BJ (cell line): Measurements from ENCODE around the gene BTBD17. TPM values are rescaled to one million over a fixed set of nuclear protein-coding genes. Genes with fewer than 3 reads are reported as not detected.

Experiments used
- CTCF ChIA-PET: fragments of 350-600 bp; formaldehyde crosslinking; extraction: SDS; loops from one replicate; lab custom pipeline; 2021; ENCODE audit warnings: antibody characterized with exemption, inconsistent platforms; lab: Yijun Ruan, JAX
- POLR2A ChIA-PET: fragments of 300-600 bp; sonication (Branson Sonifier 250); formaldehyde crosslinking; extraction: SDS; loops from one replicate; lab custom pipeline; 2021; ENCODE audit warnings: antibody characterized with exemption; lab: Charles Lee
- DNase-seq: peaks from one replicate; pipeline ENCODE4 v3.0.0-alpha.2; 2011; ENCODE audit warnings: low read depth
- H3K27me3 ChIP-seq: 2 replicates; pipeline ENCODE4 v1.6.0; 2011; ENCODE audit warnings: low read length; ENCODE audit not compliant: control insufficient read depth, insufficient read depth
- H3K36me3 ChIP-seq: 2 replicates; pipeline ENCODE4 v1.5.1; 2011; ENCODE audit warnings: low read length; ENCODE audit not compliant: control insufficient read depth, insufficient read depth
- H3K4me3 ChIP-seq: 2 replicates; pipeline ENCODE4 v1.5.1; 2011; ENCODE audit warnings: low read depth, mild to moderate bottlenecking, control low read depth, low read length
- polyA plus RNA-seq: library from polyadenylated mRNA; depleted of rRNA; stranded (reverse); fragments of >200 nt; gene quantifications from 2 replicates; pipeline ENCODE4 v1.2.3, GENCODE V29; 2011
- TF ChIP-seq, protein P1 (sequence below): IDR thresholded peaks from 2 replicates; pipeline ENCODE4 v1.5.1; 2011; ENCODE audit warnings: low read depth, mild to moderate bottlenecking, control low read depth, inconsistent platforms, low read length, moderate library complexity; ENCODE audit not compliant: insufficient read depth

The BTBD17 gene
- polyA plus RNA-seq, 1 experiment, result not detected

DNA sequence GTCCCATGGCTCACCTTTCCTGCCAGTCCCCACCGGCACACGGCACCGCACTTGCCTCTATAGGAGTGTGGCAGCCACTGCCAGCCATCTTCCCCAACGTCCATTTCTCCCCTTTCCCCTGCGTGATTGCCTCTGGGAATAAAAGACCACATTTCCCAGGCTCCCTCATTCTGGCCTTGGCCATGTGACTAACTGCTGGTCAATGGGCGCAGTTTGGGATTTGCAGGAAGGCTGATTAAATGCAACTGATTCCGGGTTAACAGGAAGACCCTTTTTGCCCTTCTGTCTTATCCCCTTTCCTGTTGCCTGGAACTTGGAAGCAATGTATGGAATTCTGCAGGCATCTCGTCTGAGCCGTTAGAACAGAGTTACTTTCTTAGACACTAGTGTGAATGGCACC lies 3.0 kb downstream of the BTBD17 start:
- POLR2A ChIA-PET, result no interaction called here
- CTCF ChIA-PET, result interaction anchor here (1.6 kb wide), 1 partner anchor 9 kb away, joined by 8 read pairs; the partner anchor contains the start of gene GPR142

DNA sequence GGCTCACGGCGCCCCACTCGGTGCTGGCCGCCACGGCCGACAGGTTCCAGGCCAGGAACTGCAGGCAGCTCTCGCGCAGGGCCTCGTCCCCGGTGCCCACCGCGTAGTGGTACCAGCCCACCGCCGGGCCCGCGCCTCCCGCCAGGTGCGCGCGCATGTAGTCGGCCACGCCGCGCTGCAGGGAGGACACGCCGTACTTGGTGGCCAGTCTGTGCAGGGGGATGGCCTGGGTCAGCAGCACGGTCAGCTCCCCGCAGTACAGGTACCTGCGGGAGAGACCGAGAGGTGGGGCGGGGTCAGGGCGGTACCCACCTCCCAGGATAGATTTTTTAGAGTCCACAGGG lies 4.2 kb downstream of the BTBD17 start:
- TF ChIP-seq, protein P1, sequence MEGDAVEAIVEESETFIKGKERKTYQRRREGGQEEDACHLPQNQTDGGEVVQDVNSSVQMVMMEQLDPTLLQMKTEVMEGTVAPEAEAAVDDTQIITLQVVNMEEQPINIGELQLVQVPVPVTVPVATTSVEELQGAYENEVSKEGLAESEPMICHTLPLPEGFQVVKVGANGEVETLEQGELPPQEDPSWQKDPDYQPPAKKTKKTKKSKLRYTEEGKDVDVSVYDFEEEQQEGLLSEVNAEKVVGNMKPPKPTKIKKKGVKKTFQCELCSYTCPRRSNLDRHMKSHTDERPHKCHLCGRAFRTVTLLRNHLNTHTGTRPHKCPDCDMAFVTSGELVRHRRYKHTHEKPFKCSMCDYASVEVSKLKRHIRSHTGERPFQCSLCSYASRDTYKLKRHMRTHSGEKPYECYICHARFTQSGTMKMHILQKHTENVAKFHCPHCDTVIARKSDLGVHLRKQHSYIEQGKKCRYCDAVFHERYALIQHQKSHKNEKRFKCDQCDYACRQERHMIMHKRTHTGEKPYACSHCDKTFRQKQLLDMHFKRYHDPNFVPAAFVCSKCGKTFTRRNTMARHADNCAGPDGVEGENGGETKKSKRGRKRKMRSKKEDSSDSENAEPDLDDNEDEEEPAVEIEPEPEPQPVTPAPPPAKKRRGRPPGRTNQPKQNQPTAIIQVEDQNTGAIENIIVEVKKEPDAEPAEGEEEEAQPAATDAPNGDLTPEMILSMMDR, result no peak
- peaks cover 6% of the 10 kb centered on the region for H3K27me3 ChIP-seq
- ChIA-PET POLR2A (no interaction called here), CTCF (interaction anchor here (1.4 to 1.8 kb wide), 2 partner anchors 11 to 100 kb away, joined by 3 to 8 read pairs; partner anchors contain the start of gene GPR142)
- DNase-seq, result no peak
- no peak overlapping the region for H3K4me3 ChIP-seq
- no peaks in the 10 kb centered on the region for H3K36me3 ChIP-seq

More for the DNA sequence above, 3.0 kb downstream of the BTBD17 start:
- TF ChIP-seq, protein P1, result no peak
- no peak overlapping the region for H3K4me3 ChIP-seq
- H3K27me3 ChIP-seq, result peaks cover 6% of the 10 kb centered on the region
- H3K36me3 ChIP-seq, result no peaks in the 10 kb centered on the region
- no peak for DNase-seq

DNA sequence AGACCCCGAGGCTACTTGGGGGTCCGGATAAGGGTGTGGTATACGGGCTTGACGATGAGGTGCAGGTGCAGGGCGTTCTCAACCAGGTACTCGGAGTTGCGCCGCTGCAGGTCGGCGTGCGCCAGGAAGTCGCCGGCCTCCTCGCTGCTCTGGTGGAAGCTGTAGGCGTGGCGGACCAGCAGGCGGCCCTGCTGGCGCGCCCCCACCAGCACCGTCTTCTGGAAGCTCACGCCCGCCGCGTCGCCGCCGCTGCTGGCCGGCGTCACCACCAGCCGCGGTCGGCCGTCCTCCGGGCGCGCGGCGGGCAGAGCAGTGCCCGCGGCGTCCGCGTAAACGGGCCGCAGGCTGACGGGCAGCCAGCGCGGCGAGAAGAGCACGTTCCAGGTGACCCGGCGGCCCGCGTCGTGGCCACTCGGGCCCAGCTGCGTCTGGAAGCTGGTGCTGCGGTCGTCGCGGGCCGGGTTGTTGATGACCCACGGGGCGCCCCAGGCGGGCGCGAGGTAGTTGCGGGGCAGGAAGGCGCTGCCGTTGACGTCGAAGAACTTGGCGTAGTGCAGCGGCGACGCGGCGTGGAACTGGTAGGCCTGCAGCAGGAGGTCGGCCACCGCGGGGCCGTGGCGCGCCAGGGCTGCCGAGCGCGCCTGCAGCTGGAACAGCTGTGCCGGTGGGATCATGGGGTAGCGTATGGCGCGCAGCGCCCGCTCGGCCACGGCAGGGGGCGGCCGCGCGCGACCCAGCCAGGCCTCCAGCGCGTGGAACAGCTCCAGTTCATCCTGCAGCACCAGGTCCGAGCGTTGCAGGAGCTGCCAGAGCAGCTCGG lies 4.8 kb downstream of the BTBD17 start:
- Histone ChIP-seq H3K4me3 (no peak overlapping the region), H3K27me3 (peaks cover 6% of the 10 kb centered on the region), H3K36me3 (no peaks in the 10 kb centered on the region)
- ChIA-PET POLR2A (no interaction called here), CTCF (interaction anchor here (1.4 to 1.8 kb wide), 2 partner anchors 11 to 100 kb away, joined by 3 to 8 read pairs; partner anchors contain the start of gene GPR142)
- TF ChIP-seq, protein P1, result no peak
- no peak for DNase-seq

DNA sequence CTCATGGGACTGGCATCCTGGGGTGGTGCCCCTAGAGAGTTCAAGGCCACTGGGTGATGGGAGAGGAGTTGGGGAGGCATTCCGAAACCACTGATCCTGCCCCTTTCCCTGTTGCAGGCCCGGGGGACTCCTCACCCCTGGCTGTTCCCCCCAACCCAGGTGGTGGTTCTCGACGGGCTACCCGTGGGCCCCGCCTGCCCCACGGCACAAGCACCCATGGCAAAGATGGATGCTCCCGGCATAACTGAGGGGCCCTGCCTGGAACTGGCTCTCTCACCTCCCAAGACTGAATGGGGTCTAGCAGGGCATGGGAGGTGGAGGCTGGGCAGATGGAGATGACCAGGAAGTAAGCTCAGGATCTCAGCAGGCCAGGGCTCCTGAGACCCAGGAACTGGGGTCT lies 6.6 kb downstream of the BTBD17 start:
- POLR2A ChIA-PET, result no interaction called here
- no peaks in the 10 kb centered on the region for H3K36me3 ChIP-seq
- TF ChIP-seq, protein P1, result no peak
- no peak overlapping the region for H3K4me3 ChIP-seq
- DNase-seq, result no peak
- CTCF ChIA-PET, result no interaction called here
- peaks cover 2% of the 10 kb centered on the region for H3K27me3 ChIP-seq

DNA sequence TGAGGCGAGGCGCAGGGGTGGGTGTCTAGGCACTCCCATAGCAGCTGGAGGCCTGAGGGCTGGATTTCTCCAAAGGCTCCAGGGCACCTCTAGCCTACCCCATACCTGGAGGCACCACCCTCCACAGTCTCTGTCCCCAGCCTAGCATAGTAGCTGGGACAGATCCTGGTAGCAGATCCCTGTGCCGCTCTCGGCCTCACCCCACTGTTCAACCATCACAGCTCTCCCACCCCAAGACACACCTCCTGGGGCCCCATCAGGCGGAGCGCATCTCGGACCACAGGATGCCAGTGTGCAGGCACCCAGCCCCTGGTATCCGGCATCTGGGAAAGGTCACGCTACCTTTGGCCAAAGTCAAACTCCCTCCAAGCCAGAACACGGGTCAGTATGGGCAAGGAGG lies 7.1 kb downstream of the BTBD17 start:
- H3K36me3 ChIP-seq, result no peaks in the 10 kb centered on the region
- POLR2A ChIA-PET, result no interaction called here
- TF ChIP-seq, protein P1, result no peak

More for the DNA sequence above, 7.1 kb downstream of the BTBD17 start:
- Histone ChIP-seq H3K4me3 (no peak overlapping the region), H3K27me3 (peaks cover 2% of the 10 kb centered on the region)
- CTCF ChIA-PET, result no interaction called here
- no peak for DNase-seq
